A673 (cell line): ENCODE results near the gene RNU1-4.
"Not testable (repeated sequence)": the region's sequence is repeated elsewhere in the genome, so short reads cannot be mapped to it uniquely, and the experiment has no call there.

Experiments
- EZH2 ChIP-seq: fragments of 200-600 bp; sonication (generic); IDR thresholded peaks from 2 replicates; pipeline ENCODE4 v1.6.1; 2017; ENCODE audit warnings: borderline replicate concordance, low read depth, mild to moderate bottlenecking, mixed read lengths, antibody characterized with exemption, low read length; ENCODE audit not compliant: poor library complexity, severe bottlenecking
- TF ChIP-seq, protein P1 (sequence below): fragments of 300-800, 200-600 bp; sonication (generic); conservative IDR thresholded peaks from 2 replicates; pipeline ENCODE4 v1.5.1; 2017; ENCODE audit warnings: low read depth, mild to moderate bottlenecking, antibody characterized with exemption, low read length, moderate library complexity, mixed read lengths

DNA sequence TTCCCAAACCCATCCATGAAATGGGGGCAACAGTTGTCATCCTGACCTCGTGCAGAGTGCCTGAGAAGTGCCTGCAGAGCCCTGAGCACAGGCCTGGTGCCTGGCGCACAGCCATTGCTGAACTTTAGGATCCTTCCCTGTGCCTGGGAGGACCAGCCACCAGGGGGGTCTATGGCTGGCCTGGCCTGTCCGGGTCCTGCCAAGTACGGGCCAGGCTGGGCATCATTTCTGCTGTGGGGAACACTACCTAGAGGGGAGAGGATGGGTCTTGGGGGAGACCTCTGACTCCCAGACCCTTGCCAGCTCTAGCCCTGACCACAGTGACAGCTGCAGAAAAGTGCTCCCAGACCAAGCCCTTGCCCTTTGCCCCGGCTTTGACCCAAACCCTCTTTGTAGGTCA lies 28.2 kb upstream of the RNU1-4 start:
- not testable (repeated sequence) for TF ChIP-seq EZH2
- TF ChIP-seq, protein P1, sequence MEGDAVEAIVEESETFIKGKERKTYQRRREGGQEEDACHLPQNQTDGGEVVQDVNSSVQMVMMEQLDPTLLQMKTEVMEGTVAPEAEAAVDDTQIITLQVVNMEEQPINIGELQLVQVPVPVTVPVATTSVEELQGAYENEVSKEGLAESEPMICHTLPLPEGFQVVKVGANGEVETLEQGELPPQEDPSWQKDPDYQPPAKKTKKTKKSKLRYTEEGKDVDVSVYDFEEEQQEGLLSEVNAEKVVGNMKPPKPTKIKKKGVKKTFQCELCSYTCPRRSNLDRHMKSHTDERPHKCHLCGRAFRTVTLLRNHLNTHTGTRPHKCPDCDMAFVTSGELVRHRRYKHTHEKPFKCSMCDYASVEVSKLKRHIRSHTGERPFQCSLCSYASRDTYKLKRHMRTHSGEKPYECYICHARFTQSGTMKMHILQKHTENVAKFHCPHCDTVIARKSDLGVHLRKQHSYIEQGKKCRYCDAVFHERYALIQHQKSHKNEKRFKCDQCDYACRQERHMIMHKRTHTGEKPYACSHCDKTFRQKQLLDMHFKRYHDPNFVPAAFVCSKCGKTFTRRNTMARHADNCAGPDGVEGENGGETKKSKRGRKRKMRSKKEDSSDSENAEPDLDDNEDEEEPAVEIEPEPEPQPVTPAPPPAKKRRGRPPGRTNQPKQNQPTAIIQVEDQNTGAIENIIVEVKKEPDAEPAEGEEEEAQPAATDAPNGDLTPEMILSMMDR: not testable (repeated sequence)
